ENCODE results near the gene PYGM.

The PYGM gene

DNA sequence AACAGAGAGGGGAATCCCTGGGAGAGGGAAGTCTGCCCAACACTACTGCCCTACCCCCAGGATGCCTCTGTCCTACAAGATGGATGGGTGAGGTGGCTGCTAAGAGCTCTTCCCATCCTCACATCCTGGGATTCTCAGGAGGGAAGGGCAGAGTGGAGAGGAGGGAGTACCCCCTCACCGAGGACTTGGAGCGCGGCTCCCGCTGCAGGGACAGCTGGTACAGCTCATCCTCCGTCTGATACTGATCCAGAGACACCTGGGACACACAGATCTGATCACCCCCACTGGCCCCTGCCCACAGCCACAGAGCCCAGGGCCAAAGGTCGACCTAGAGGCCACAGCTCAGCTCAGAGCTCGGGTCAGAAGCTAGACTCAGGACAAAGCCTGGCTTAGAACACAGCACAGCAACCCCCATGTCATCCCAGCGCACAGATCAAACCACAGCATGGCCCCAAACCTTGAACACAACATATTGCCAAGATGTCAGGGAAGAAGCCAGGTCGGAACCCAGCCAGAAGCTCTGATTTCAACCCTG is 24.0 kb downstream of the PYGM start:
- TF ChIP-seq GATA1 (IDR thresholded peaks at IDR 0.05; ENCODE audit: low read depth, low read length) = no peak
- TF ChIP-seq POLR2A (IDR thresholded peaks at IDR 0.05; ENCODE audit: low read length) = no peak
- DNase-seq = no peak

DNA sequence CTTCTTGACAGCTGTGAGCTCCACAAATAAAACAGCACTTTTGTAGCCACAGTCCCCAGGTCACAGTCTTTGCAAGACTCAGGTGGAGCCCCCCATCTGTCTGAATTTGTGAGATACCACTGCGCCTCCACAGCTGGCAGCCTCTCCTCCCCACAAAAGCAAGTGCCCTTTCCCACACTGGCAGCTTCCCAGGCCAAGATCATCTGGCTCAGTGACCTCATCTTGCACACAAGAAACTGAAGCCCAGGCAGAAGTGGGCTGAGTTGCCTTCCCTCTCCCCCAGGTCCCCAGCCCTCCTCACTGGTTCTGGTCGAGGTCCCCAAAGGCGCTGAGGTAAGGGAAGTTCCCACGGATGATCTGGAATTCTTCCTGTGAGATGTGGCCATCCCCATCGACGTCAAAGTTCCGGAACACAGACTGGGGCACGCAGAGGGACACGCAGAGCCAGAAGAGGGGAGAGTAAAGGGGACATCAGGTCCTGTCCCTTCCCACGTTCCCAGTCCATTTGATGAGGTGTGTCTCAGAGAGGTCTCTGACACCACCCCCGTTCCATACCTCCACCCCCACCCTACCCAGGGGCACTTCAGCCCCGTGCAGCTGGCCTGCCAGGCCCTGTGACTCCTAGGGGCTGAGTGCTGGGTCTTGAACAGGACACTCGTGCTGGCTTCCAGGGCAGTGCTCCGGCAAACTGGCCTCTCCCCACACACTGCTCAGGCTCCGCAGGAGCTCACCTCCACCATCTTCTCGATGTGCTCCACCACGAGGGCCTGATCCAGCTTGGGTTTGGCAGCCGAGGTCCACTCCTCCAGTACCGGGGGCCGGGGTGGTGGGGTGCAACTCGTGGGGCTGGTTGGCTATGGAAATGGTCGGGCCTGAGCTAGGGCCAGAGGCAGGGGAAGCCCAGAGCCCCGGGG is 24.7 kb downstream of the PYGM start:
- TF ChIP-seq GATA1 (IDR thresholded peaks at IDR 0.05; ENCODE audit: low read depth, low read length) (no peak), POLR2A (IDR thresholded peaks at IDR 0.05; ENCODE audit: low read length) (no peak)
- no peak for DNase-seq

DNA sequence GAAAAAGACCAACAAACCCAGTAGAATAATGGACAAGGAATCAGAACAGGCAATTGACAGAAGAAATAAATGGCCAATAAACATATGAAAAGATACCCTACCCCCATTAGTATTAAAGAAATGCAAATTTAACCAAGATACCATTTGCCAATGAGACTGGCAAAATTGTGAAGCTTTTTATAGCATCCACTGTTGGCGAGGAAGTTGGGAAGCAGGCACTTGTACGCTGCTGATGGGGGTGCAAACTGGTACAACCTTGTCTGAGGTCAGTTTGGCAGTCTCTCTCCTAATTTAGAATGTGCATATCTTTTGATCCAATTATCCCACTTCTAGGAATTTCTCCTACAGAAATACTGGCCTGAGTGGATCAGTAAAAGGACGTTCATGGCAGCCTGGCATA is 28.2 kb downstream of the PYGM start:
- DNase-seq = no peak
- TF ChIP-seq GATA1 (IDR thresholded peaks at IDR 0.05; ENCODE audit: low read depth, low read length) = no peak
- TF ChIP-seq POLR2A (IDR thresholded peaks at IDR 0.05; ENCODE audit: low read length) = no peak

DNA sequence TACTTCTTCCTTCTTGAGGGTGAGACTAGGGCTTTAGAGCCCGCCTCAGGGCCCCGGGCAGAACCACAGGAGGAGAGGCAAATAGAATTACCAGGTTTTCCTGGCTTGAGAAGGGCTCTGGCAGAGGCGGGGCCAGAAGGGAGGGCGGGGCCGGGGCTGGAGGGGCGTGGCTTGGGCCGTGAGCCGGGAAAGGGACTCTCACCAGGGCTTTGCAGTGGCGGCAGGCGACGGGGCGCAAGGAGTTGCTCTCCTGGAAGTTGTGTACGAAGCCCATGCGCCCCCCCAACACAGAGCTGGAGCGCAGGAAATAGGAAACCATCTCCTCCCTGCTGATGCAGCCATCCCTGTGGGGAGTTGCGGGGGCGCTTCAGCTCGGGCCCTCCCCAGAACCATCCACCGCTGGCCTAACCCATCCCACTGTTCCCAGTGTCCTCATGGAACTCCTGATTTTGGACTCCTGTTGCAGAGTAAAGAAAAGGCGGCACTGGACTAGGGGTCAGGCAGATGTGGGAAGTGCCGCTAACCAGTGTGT is 29.9 kb downstream of the PYGM start:
- DNase-seq = no peak
- no peak for TF ChIP-seq GATA1 (IDR thresholded peaks at IDR 0.05; ENCODE audit: low read depth, low read length)
- TF ChIP-seq POLR2A (IDR thresholded peaks at IDR 0.05; ENCODE audit: low read length) = no peak

GRCh38 chr11:64728757-64729365 is 30.9 kb downstream of the PYGM start:
- DNase-seq = no peak
- TF ChIP-seq GATA1 (IDR thresholded peaks at IDR 0.05; ENCODE audit: low read depth, low read length) (no peak), POLR2A (IDR thresholded peaks at IDR 0.05; ENCODE audit: low read length) (no peak)

- DNase-seq = no peak
- TF ChIP-seq POLR2A (IDR thresholded peaks at IDR 0.05; ENCODE audit: low read length) (no peak), GATA1 (IDR thresholded peaks at IDR 0.05; ENCODE audit: low read depth, low read length) (no peak)
Measured at GRCh38 chr11:64726867-64727530, 32.8 kb downstream of the PYGM start.

- TF ChIP-seq POLR2A (IDR thresholded peaks at IDR 0.05; ENCODE audit: low read length) (no peak), GATA1 (IDR thresholded peaks at IDR 0.05; ENCODE audit: low read depth, low read length) (no peak)
Measured at GRCh38 chr11:64726211-64726641, 33.5 kb downstream of the PYGM start.

GRCh38 chr11:64724863-64725532 is 34.8 kb downstream of the PYGM start:
- TF ChIP-seq GATA1 (IDR thresholded peaks at IDR 0.05; ENCODE audit: low read depth, low read length) = no peak
- TF ChIP-seq POLR2A (IDR thresholded peaks at IDR 0.05; ENCODE audit: low read length) = no peak
- no peak for DNase-seq

More at GRCh38 chr11:64726211-64726641, 33.5 kb downstream of the PYGM start:
- DNase-seq = no peak

- no peak for TF ChIP-seq POLR2A (IDR thresholded peaks at IDR 0.05; ENCODE audit: low read length)
- no peak for TF ChIP-seq GATA1 (IDR thresholded peaks at IDR 0.05; ENCODE audit: low read depth, low read length)
- no peak for DNase-seq
Measured at GRCh38 chr11:64723907-64724862, 35.6 kb downstream of the PYGM start.

GRCh38 chr11:64723117-64723906 is 36.5 kb downstream of the PYGM start, which contains the start of gene NRXN2:
NRXN2 (minus strand) TSS chr11:64723197; CDS start chr11:64713699, 9,498 bp downstream.
- TF ChIP-seq POLR2A (IDR thresholded peaks at IDR 0.05; ENCODE audit: low read length) = no peak

More at GRCh38 chr11:64723117-64723906, 36.5 kb downstream of the PYGM start, which contains the start of gene NRXN2:
- DNase-seq = peak; percentile 57 to 77

Data from erythroblast (primary cell).